Adrenal gland (tissue), 12 donors: ENCODE data around the gene OPCML. TPM values are rescaled to one million over a fixed set of nuclear protein-coding genes. Genes with fewer than 3 reads are reported as not detected.

Experiments used
- DNase-seq, 7 donors: peaks; one replicate each; pipeline ENCODE4 v3.0.0-alpha.2; 2019 to 2020
- H3K27ac ChIP-seq, 5 donors: fragments of 200-600 bp; sonication (generic) in 4 of 5; 1 replicate in 3 of 5; 2 replicates in 2 of 5; pipeline versions ENCODE4 v1.5.1 to v1.8.0; 2016 to 2020; ENCODE audit warnings: mild to moderate bottlenecking in 1 of 5
- H3K27me3 ChIP-seq: fragments of 200-600 bp; 2 replicates; pipeline ENCODE4 v1.8.0; 2021
- H3K36me3 ChIP-seq, 2 donors: fragments of 200-600 bp; replicated peaks in 1 of 2; 1 replicate in 1 of 2; 2 replicates in 1 of 2; pipeline versions ENCODE4 v1.5.1 to v1.8.0; 2018 to 2022
- H3K4me1 ChIP-seq, 2 donors: fragments of 200-600 bp; replicated peaks in 1 of 2; 1 replicate in 1 of 2; 2 replicates in 1 of 2; pipeline versions ENCODE4 v1.5.1 to v1.8.0; 2018 to 2021
- H3K4me3 ChIP-seq, 4 donors: fragments of 200-600 bp; sonication (generic) in 3 of 4; one replicate each; pipeline ENCODE4 v1.5.1; 2016 to 2018
- H3K9me3 ChIP-seq, 3 donors: fragments of 200-600 bp; sonication (generic) in 1 of 3; replicated peaks in 1 of 3; 1 replicate in 2 of 3; 2 replicates in 1 of 3; pipeline versions ENCODE4 v1.5.1 to v1.8.0; 2016 to 2021
- POLR2A ChIP-seq, 2 donors: fragments of 450-650 bp; IDR thresholded peaks; one replicate each; pipeline ENCODE4 v1.6.1; 2017; ENCODE audit warnings: antibody characterized with exemption in 2 of 2, mild to moderate bottlenecking in 2 of 2, moderate library complexity in 1 of 2
- WGBS, 4 donors: extraction: QIAGEN DNeasy Blood & Tissue Kit in 2 of 4; methylation state at CpG; one replicate each; pipeline versions ENCODE4 v1.1.5 to v1.1.7; 2013 to 2017; 5-methylcytosine and 5-hydroxymethylcytosine counted together
- intact Hi-C, 2 donors: fragments of 100-400 bp; cut with DNase I; formaldehyde crosslinking; loops; one replicate each; pipeline versions ENCODE4 v1.14.1 to v1.15.0; 2022 to 2023
- polyA plus RNA-seq, 3 donors: library from polyadenylated mRNA; stranded (reverse); fragments of 200-250 nt in 2 of 3; fragments of 350-450 nt in 1 of 3; fragmentation: Illumina TruSeq in 1 of 3; extraction: RNeasy Lipid Tissue Mini Kit (QIAGEN cat#74804) in 1 of 3; gene quantifications; one replicate each; pipeline ENCODE4 v1.2.3, GENCODE V29; 2013 to 2014
- total RNA-seq, 9 donors: library from RNA; depleted of rRNA in 4 of 9; stranded (reverse); fragments of >200 nt in 4 of 9; fragments of 120-200 nt in 1 of 9; fragmentation: NEBNext Ultra II Directional in 1 of 9; extraction: Animal tissue kit (Norgen Biotek cat#: 25700) in 1 of 9; gene quantifications; one replicate each; pipeline versions ENCODE4 v1.1.0 to v1.2.4, GENCODE V29; 2013 to 2023
- TF ChIP-seq, protein P1 (sequence below), 6 experiments: fragments of 450-650 bp in 4 of 6; fragments of 200-600 bp in 2 of 6; sonication (generic) in 1 of 6; IDR thresholded peaks; 1 replicate in 5 of 6; 2 replicates in 1 of 6; pipeline versions ENCODE4 v1.5.1 to v1.8.0; 2016 to 2021; ENCODE audit warnings: antibody characterized with exemption in 6 of 6, mild to moderate bottlenecking in 2 of 6, moderate library complexity in 1 of 6
- donor health status: healthy with polysubstance abuse.
- donor health status: Bipolar disorder and iron deficiency.
- donor health status: DM: yes; HTN: yes; CAD: no.
- donor health status: DM: no; HTN: no; CAD: no.
- donor health status: DM: no; HTN: no; CAD: no.
- donor health status: DM: yes; HTN: yes; CAD: no.

OPCML gene
- total and polyA plus RNA-seq, 12 donors = 0.10 to 5.5 (median 0.72) TPM; not detected in 5

DNA sequence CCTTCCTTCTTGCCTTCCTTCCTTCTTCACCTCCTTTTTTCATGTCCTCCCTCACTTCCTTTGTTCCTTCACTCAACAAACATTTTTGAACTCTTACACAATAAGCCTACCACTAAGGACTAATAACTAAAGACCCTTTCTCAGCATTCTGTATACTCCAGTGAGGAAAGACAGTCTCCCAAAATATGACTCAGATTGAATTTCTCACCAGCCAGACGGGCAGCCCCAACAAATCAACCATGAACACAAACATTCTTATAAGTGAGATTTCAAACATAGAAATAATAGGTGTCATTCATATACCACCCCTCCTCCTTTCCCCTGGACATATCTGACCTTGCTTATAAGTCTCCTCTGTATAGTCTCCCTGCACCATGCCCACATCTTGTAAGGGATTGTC, 1079.7 kb downstream of the OPCML start:
- Histone ChIP-seq H3K9me3 (no peaks in the 10 kb centered on the region), H3K27ac (no peak overlapping the region), H3K4me1 (no peaks in the 10 kb centered on the region), H3K4me3 (no peak overlapping the region), H3K36me3 (no peaks in the 10 kb centered on the region), H3K27me3 (no peaks in the 10 kb centered on the region)
- WGBS, 4 donors = 77 to 91% (median 81%) methylated on average over 1 of the region's 1 CpG
- intact Hi-C loops = no loop called here
- no peak for TF ChIP-seq POLR2A (IDR thresholded peaks at IDR 0.05)
- TF ChIP-seq, protein P1, sequence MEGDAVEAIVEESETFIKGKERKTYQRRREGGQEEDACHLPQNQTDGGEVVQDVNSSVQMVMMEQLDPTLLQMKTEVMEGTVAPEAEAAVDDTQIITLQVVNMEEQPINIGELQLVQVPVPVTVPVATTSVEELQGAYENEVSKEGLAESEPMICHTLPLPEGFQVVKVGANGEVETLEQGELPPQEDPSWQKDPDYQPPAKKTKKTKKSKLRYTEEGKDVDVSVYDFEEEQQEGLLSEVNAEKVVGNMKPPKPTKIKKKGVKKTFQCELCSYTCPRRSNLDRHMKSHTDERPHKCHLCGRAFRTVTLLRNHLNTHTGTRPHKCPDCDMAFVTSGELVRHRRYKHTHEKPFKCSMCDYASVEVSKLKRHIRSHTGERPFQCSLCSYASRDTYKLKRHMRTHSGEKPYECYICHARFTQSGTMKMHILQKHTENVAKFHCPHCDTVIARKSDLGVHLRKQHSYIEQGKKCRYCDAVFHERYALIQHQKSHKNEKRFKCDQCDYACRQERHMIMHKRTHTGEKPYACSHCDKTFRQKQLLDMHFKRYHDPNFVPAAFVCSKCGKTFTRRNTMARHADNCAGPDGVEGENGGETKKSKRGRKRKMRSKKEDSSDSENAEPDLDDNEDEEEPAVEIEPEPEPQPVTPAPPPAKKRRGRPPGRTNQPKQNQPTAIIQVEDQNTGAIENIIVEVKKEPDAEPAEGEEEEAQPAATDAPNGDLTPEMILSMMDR (IDR thresholded peaks at IDR 0.05) = no peak
- no peak for DNase-seq

DNA sequence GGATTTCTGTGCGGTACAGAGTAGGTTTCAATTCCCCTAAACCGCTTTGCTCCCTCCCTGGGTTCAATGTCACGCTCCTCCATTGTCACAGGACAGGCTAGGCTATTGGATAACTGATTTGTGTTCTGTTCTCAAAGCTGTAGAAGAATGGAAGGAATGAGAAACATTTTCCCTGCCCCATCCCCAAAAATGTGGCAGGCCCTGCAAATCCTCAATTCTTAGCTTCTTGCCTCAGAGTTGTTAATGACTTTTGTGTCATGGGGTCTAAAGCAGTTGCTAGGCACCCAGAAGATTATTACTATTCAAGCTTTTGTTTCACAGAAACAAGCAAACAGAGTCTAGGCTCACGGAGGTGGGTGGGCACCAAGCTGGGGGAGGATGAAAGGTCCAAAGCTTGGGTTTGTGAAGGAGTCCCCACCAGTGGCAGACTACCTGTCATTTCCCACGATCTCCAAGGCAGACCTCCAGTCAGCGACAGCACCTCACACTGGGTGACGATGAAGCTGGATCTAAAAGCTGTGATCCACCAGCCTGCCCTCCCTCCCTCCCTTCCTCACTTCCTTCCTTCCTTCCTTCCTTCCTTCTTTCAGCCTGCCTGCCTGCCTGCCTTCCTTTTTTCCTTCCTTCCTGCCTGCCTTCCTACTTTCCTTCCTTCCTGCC, 1080.2 kb downstream of the OPCML start:
- Histone ChIP-seq H3K27ac (no peak overlapping the region), H3K4me1 (no peaks in the 10 kb centered on the region), H3K9me3 (no peaks in the 10 kb centered on the region), H3K27me3 (no peaks in the 10 kb centered on the region), H3K36me3 (no peaks in the 10 kb centered on the region), H3K4me3 (no peak overlapping the region)
- WGBS, 4 donors = 67 to 81% (median 80%) methylated on average over 7 of the region's 7 CpGs
- TF ChIP-seq, protein P1 (IDR thresholded peaks at IDR 0.05) = no peak
- no peak for TF ChIP-seq POLR2A (IDR thresholded peaks at IDR 0.05)
- intact Hi-C loops = no loop called here
- DNase-seq = no peak

DNA sequence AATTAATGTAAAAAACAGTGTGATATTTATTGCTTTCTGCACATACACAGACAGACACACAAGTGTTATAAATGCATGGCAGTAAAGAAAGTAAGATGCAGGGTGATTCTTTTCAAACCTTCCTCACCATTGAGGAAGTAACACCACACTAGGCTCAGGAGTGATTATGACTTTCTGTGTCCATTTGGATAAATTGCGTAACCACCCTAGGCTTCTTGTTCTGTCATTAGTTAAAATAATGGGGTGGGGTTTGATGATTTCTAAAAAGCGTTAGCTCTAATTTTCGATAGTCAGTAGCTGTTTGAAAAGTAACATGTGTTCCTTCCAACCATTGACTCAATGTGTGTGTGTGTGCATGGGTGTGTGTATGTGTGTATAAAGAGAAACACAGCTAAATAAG, 1081.7 kb downstream of the OPCML start:
- Histone ChIP-seq H3K9me3 (no peaks in the 10 kb centered on the region), H3K27ac (no peak overlapping the region), H3K4me1 (no peaks in the 10 kb centered on the region), H3K27me3 (no peaks in the 10 kb centered on the region), H3K4me3 (no peak overlapping the region), H3K36me3 (no peaks in the 10 kb centered on the region)
- TF ChIP-seq POLR2A (IDR thresholded peaks at IDR 0.05) = no peak
- TF ChIP-seq, protein P1 (IDR thresholded peaks at IDR 0.05) = no peak
- 80 to 89% (median 86%) methylated on average over 3 of the region's 3 CpGs for WGBS, 4 donors
- intact Hi-C loops = no loop called here
- DNase-seq = no peak

DNA sequence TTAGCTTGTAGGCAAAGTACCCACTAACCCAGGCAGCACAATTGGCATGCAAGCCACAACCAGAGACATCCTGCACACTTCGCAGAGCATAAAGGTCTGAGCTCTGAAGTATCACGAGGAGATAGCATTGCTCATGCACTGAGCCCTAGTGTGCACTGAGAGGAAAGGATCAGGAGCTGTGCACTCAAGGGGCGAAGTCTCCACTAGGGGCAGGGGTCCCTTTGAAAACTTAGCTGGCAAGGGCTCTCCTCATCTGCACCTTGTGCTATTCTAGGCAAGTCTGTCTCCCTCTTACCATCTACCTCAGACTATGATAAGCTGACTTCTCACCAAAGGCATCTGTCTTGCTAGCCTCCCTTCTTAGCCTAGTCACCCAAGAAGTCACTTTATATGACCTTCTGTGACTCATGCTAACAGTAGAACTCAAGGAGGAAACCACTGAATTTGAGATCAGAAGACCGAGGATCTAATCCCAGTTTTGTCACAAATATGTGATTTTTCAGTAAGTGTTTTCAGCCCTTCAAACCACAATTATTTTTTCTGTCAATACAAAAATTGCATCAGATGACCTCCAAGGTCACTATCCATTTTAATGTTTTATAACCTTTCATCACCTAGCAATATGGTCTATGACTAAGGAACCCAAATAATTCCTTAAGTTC, 1083.8 kb downstream of the OPCML start:
- WGBS, 4 donors = 78 to 95% (median 87%) methylated on average over 4 of the region's 4 CpGs
- Histone ChIP-seq H3K4me3 (no peak overlapping the region), H3K9me3 (no peaks in the 10 kb centered on the region), H3K4me1 (no peaks in the 10 kb centered on the region), H3K27ac (no peak overlapping the region), H3K27me3 (no peaks in the 10 kb centered on the region), H3K36me3 (no peaks in the 10 kb centered on the region)
- intact Hi-C loops = no loop called here
- TF ChIP-seq, protein P1 (IDR thresholded peaks at IDR 0.05) = no peak
- TF ChIP-seq POLR2A (IDR thresholded peaks at IDR 0.05) = no peak
- no peak for DNase-seq
